Activated CD8-positive, alpha-beta memory T cell treated with anti-CD3 and anti-CD28 coated beads, Interleukin-2, amount 50 U/mL, for 24 hours (primary cell): ENCODE results near the gene PPP3CA.

ENCODE experiments used
- DNase-seq: peaks from one replicate; pipeline ENCODE4 v3.0.0-alpha.2; 2020; ENCODE audit errors: extremely low read depth

PPP3CA gene

GRCh38 chr4:101347267-101347556 lies at the start of gene PPP3CA:
Gene PPP3CA (minus strand): TSS chr4:101347526.
- DNase-seq, result no peak

DNA sequence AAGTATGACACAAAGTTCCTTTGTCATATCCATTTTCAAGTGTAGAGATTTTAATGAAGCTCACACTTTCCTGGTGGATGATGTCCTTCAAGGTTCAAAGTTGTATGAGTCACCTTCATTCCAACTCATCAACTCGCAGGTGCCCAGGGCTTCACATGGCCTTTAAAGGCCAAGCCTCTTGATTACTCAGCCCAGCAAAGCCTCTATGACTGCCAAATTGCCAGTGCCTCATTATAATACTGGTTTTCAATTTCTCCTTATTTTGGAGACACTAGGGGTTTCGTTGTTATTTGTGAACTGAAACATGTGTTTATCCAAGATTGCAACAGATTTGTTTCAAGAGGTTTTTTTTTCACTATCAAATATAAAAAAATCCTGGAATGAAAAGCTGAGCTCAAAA lies 45.9 kb upstream of the PPP3CA start:
- no peak for DNase-seq

DNA sequence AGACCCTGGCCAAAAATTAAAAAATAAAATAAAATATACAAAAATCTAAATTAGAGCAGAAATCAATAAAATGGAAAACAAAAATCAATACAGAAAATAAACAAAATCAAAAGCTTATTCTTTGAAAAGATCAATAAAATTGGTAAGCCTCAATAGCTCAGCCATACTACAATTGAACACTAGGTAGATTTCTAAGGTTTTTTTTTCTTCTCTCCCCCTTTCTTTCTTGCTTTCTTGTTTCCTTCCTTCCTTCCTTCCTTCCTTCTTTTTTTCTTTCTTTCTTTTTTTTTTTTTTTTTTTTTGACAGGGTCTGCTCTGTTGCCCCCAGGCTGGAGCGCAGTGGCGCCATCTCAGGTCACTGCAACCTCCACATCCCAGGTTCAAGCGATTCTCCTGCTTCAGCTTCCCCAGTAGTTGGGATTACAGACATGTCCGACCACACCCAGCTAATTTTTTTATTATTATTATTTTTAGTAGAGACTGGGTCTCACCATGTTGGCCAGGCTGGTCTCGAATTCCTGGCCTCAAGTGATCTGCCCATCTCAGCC lies 23.4 kb upstream of the PPP3CA start:
- DNase-seq, result no peak

DNA sequence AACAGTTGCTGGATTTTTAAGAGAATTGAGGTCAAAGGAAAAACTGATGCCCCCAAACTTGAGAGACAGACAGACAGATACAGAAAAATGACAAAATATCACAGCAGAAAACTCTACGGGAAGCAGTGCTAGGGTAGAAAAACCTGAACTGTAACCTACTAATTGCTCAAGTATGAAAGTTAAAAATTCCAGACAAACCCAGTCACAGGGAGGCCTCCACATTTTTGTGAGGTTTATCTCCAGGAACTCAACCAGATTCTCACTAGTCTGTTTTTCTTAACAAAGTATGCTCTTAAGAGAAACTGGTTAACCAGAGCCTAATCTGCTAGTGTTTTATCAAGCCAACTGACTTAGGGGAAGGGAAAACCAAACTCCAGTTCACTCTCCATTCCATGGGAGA lies 19.9 kb upstream of the PPP3CA start:
- no peak for DNase-seq

DNA sequence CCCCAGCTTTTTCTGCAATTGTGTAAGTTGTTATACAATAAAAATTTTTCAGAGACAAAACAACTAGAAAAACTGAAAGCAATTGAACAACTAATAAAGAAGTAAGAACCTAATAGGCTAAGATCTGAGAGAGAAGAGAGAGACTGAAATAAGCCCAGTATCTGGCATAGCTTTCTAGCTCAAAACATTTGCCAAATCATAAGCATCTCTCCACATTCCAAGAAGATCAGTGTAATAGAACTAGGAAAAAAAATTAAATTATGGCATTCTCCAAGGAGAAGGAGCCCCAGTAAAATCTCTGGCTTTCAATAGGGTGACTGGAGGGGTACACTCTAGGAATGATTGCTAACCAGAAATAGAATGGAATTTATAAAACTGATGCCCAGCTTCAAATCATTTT lies 19.0 kb upstream of the PPP3CA start:
- DNase-seq, result no peak

DNA sequence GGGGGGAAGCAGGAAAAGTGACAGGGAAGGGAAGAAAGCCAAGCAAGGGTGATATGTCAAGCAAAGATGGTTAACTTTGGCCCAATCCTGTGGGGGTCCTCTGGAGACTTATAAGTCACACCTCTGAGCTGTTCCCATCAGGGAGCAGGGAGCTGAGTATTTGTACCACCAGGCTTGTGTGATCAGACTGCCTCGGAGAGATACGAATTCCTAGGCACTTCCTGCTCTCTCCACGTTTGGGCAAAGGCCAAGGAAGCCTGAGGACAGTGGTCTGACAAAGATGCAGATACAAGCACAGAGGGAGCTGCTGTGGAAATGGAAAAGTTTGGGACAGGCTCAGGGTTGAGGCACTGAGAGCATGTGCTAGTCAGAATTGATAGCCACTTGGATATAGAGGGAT lies 10.4 kb upstream of the PPP3CA start:
- no peak for DNase-seq

- DNase-seq, result no peak
Measured at GRCh38 chr4:101356928-101357327, 9.6 kb upstream of the PPP3CA start.

DNA sequence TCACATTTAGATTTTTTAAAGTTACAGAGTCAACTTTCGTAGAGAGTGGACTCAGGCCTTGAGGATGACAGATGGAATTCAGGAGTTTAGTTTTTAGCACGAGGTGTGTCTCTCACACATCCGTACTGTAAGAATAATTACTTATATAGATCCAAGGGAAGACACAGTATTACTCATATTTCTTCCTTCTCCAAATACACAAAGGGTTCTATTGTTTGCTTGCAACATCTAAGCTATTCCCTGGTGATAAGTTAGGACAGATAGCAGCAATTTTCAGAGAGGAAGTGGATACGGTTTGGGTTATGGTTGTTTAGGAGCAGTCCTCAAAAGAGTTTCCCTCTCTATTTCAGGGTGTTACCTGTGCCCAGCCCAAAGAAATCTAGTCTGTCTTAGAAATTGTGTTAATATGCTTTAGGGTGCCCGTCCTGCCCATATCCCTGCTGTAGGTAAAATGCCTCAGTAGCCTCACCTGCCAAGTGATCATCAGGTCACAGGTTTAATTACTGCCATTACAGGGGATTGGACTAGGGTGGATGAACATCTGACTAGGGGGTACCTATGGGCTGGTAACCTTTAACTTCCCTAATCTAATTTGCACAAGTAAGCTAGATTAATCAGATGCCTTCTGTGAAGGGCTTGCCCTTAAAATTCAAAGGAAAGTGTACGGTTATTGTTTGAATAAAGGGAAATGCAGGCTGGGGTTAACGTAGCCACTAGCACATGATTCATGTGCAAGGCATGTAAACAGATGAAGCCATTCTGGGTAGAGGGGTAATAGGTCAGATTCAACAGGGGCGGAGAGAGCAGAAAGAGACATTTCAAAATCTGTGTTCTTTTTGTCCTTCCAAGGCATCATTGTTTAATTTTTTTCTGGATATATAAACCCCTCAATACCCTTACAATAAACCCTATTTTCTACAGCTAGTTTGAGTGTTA lies 8.7 kb upstream of the PPP3CA start:
- no peak for DNase-seq

- no peak for DNase-seq
Measured at GRCh38 chr4:101355246-101355645, 7.9 kb upstream of the PPP3CA start.

DNA sequence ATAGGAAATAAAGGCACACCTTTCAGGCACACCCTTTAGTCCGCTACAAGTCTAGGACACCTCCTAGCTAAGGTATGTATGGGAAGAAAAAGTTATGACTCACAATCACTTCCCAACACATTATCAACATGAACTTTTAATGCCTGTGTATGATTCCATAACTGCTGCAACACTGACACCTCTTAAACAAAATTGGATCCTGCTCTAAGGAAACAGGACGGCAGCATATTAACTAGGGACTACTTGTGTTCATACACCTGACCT lies 2.4 kb upstream of the PPP3CA start:
- DNase-seq, result no peak

DNA sequence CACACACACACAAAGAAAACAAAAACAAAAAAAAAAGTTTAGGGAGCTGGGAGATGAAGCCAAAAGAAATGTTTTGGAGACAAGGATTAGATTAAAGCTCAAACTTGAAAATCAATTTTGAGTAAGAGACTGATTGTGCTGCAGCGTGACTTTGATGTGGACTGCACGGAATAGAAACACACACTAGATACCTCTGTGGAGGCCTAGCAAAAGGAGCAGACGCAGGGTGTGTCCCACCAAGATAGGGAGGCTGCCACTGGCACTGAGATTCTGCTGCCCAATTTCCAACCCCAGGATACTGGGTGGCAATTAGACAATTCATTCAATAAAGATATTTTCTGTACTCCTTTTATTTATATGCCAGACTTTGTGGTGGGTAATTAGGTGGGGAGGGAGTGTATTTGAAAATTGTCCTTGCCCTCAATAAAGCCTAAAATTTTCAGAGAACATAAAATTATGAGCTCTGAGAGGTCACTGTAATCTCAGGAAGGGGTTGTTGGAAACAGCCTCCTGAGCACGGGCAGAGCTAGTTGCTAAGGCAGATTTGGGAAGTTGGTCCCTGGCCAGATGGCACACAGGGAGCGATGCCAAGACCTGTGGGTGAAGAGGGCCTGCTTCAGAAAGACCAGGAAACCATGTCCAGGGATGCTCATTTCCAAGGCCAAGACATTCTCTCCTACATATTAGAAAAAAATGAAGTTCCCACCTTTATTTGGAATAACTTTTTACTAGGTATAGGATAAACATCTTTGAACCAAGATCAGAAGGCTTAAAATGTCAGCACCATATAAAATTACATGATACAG lies 1.9 kb upstream of the PPP3CA start:
- no peak for DNase-seq

- no peak for DNase-seq
Measured at GRCh38 chr4:101348367-101348827, 1.1 kb upstream of the PPP3CA start.

GRCh38 chr4:101347557-101348366 lies 436 bp upstream of the PPP3CA start:
- DNase-seq, result peak; percentile 98

GRCh38 chr4:101346351-101347266 lies 717 bp downstream of the PPP3CA start:
- peak; percentile 20 for DNase-seq

DNA sequence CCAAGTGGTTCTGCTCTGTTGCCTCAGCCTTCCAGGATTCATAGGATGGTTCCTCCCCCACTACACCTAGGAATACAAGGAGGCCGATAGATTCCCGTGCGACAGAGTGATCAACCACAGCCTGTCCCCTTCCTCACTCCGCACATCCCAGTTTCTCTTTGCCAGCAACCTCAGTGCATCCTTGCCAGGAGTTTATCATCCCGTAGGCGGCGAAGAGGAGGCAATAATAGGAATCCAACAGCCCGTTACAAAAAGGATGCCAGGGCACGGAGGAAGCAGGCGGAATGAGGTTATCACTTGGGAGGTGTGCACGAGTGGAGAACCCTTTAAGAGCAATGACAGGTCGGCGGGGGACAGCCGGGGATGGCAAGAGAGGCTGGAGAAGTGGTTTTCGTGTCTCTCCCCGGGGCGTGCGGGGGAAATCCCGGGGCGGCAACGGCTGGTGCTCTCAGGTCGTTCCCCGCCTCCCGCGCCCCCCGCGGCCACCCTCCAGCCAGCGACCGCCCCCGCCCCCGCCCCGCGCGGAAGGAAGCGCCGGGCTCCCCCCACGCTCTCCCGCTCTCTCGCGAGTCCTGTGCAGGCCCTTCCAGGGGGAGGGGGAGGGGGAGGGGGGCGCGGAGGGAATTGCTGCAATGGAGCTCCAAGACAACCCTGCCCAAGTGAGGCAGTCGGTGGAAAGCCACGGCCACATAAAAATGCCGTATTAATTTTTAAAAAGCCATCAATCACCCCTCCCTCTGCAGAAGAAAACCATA lies 1.6 kb downstream of the PPP3CA start:
- DNase-seq, result no peak

GRCh38 chr4:101345271-101345595 lies 2.1 kb downstream of the PPP3CA start:
- DNase-seq, result no peak

- DNase-seq, result no peak
Measured at GRCh38 chr4:101339332-101339731, 8.0 kb downstream of the PPP3CA start.

DNA sequence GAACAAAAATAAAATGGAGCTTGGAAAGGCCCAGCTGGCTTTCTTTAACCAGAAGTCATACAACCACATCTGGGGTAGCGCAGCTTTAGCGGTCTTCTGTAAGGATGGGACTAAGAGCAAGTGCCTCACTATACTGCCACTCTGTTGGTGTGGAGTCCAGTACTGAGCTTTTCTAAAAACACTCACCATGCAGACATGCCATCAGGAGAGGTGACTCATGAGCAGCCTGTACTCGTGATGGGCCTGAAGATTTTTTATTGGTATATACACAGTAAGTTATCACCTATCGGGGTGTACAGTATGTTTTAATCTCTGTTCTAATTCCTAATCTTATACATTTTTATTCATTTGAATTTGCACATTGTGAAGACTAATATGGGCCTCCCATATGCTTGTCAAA lies 9.6 kb downstream of the PPP3CA start:
- DNase-seq, result no peak

- DNase-seq, result no peak
Measured at GRCh38 chr4:101334963-101335572, 12.3 kb downstream of the PPP3CA start.

GRCh38 chr4:101332424-101332823 lies 14.9 kb downstream of the PPP3CA start:
- DNase-seq, result no peak
